ENCODE measurements around the gene SLC2A4.
"Not testable (repeated sequence)": the region's sequence is repeated elsewhere in the genome, so short reads cannot be mapped to it uniquely, and the experiment has no call there.

The SLC2A4 gene

DNA sequence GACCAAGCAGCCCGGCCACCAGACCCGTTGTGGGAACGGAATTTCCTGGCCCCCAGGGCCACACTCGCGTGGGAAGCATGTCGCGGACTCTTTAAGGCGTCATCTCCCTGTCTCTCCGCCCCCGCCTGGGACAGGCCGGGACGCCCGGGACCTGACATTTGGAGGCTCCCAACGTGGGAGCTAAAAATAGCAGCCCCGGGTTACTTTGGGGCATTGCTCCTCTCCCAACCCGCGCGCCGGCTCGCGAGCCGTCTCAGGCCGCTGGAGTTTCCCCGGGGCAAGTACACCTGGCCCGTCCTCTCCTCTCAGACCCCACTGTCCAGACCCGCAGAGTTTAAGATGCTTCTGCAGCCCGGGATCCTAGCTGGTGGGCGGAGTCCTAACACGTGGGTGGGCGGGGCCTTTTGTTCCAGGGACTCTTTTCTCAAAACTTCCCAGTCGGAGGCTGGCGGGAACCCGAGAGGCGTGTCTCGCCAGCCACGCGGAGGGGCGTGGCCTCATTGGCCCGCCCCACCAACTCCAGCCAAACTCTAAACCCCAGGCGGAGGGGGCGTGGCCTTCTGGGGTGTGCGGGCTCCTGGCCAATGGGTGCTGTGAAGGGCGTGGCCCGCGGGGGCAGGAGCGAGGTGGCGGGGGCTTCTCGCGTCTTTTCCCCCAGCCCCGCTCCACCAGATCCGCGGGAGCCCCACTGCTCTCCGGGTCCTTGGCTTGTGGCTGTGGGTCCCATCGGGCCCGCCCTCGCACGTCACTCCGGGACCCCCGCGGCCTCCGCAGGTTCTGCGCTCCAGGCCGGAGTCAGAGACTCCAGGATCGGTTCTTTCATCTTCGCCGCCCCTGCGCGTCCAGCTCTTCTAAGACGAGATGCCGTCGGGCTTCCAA, at the start of gene SLC2A4:
SLC2A4 (plus strand) TSS at position 645 of the 879 bp plus-strand sequence; CDS start at position 862, 217 bp downstream.
- no peak for DNase-seq

DNA sequence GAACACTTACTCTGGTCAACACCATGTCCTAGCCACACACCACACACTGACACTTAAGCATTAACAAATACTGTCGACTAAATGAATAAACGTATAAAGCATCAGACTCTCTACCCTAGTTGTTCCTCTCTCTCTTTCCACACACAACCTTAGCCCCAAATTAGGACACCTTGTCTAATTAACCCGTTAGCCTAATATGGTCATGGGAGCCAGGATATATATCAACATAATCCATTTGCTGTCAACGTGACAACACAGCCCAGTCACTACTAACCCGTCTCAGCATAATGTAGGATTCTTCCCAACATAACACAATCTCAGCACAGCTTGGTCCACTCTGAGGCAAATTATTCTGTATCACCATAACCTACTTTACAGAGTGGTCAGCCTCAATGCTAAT, 49.4 kb upstream of the SLC2A4 start:
- no peak for DNase-seq

GRCh38 chr17:7233701-7234082, 47.8 kb upstream of the SLC2A4 start:
- DNase-seq, result no peak

DNA sequence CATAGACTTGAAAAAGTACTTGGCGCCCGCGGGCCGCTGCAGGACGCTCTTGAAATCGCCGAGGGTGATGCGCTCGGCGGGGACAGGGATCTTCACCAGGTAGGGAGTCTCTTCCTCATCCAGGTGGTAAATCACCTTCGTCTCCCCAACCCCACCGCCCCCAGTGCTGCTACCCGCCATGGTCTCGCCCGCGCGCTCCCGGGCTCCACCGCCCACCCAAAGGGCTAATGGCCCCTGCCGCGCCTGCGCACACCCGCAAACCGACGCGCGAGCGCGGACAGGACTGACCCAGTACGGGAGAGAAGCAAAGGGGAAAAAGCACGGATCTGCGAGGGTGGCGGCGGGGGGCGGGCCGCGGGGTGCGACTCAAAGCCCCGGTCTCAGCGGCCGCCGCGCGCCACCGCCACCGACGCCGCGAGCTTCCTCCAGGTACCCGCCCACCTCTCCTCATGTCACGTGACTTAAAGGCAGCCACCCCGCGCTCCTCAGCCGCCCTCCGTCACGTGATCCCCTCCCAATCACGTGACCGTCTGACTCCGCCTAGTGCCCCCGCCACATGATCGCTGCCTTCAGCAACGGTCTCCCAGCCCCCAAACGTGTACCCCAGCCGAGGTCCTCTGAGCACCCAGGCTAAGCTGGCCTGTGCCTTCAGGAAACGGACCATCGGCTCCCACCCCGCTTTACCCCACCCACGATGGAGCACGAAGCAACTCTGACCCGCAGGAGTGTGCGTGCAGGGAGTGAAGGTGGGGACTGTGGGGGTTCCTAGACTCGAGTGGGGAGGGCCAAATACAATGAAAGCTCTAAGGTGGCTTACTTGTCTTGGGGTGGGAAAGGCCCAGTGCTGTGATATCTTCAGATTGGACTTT, 47.2 kb upstream of the SLC2A4 start, which contains the start of gene DVL2:
DVL2 (minus strand) TSS at position 435 of the 869 bp plus-strand sequence; CDS start at position 180, 255 bp downstream.
- peak; percentile 59 for DNase-seq

- DNase-seq, result no peak
Observed at GRCh38 chr17:7235693-7236665, 45.5 kb upstream of the SLC2A4 start.

DNA sequence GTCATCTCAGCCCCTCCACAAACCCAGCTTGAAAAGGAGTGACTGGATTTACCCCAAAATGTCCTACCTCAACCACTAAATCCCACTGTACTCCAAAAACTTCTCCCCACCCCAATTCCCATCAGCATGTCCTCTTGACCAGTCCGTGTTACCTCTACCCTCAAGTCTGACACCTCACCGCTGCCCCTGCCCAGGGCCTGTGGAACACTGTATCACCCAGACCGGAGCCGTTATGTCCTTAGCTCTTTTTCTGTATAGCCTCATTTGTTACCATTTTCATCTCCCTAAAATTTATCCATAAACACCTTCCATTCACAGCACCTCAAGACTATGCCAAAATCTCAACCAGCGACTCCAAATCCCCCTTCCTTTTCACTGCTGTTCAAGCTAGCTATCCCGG, 44.7 kb upstream of the SLC2A4 start:
- DNase-seq, result no peak

DNA sequence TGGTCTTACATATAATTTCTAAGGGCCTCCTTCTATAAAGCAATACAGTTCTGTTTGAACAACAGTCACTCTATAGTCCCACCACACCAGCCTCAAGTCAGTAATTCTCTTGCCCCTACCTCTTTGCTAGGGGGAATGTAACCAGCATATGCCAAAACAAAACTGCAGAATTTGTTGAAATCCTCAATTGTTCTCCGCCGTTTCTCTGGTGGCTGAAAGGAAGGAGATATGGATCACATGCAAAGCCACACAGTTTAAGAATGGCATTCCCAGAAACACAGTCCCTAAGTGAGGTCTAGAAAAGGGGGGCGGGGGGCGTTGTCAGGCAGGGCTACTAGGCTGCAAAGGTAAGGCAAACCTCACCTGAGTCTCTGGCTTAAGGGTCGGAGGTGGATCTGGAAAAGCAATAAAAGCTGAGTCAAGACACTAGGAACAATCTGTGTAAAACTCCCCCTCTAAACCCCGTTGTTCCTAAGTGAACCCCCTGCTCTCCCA, 44.2 kb upstream of the SLC2A4 start:
- DNase-seq, result no peak

- DNase-seq, result no peak
Observed at GRCh38 chr17:7237761-7238419, 43.6 kb upstream of the SLC2A4 start.

DNA sequence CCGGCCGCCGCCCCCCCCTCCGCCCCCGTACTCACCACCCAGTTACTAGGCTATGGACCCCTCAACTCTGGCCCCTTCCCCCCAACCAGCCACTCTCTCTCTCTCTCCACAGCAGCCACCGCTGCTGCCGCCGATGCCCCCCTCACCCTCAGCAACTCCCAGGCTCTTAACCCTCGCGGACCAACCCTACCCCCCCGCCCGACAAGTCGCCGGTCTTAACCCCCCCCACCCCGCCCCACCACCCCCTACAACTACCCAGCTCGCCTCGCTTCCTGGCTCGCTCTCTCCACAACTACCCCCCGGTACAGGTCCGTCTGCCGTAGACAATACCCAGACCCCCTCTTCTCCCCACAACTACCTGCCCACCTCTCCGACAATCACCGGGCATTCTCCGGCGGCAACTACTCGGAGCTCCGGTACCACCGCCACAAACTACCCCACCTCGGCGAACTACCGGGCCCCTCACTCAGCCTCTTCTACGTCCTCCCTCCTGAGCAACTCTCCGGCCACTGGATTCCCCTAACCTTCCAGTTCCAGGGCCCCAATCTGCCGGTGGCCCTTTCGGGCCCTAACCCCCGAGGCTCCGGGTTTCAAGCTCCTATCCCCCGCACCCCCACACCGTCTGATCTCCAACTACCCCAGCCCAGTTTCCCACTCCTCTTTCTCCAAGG, 43.0 kb upstream of the SLC2A4 start:
- no peak for DNase-seq

- peak; percentile 97 for DNase-seq
Observed at GRCh38 chr17:7239091-7240027, 42.2 kb upstream of the SLC2A4 start, which contains the start of gene PHF23. Gene PHF23 (minus strand): TSS chr17:7239457. CDS start chr17:7239279, 178 bp downstream.

GRCh38 chr17:7240375-7240774, 41.1 kb upstream of the SLC2A4 start:
- DNase-seq, result no peak

DNA sequence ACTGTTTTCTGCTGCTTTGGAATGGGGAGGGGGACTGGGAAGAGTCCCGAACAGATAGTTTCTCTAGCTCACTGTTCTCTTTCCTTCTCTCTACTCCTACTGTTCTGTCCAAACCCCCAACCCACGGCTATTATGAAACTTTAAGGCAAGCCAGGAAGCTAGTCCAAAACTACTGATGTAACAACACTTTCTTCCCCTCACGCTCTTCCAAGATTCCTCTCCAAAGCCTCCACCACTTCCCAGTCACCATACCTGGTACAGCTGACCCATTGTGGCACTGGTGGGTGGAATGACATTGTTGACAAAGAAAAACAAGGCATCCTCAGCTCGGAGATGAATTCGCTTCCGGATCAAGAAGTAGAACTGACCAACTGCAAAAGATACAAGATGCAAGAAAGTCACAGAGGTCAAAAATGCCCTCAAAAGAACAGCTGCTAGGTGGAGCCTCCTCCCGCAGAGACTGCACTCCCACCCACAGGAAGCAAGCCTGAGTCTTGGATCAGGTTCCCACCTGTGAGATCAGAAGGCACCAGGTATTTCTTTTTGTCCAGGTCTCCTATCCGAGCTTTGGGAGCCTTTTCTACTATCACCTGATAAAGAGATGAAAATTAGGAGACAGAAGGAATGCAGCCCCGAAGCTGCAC, 40.3 kb upstream of the SLC2A4 start:
- no peak for DNase-seq

DNA sequence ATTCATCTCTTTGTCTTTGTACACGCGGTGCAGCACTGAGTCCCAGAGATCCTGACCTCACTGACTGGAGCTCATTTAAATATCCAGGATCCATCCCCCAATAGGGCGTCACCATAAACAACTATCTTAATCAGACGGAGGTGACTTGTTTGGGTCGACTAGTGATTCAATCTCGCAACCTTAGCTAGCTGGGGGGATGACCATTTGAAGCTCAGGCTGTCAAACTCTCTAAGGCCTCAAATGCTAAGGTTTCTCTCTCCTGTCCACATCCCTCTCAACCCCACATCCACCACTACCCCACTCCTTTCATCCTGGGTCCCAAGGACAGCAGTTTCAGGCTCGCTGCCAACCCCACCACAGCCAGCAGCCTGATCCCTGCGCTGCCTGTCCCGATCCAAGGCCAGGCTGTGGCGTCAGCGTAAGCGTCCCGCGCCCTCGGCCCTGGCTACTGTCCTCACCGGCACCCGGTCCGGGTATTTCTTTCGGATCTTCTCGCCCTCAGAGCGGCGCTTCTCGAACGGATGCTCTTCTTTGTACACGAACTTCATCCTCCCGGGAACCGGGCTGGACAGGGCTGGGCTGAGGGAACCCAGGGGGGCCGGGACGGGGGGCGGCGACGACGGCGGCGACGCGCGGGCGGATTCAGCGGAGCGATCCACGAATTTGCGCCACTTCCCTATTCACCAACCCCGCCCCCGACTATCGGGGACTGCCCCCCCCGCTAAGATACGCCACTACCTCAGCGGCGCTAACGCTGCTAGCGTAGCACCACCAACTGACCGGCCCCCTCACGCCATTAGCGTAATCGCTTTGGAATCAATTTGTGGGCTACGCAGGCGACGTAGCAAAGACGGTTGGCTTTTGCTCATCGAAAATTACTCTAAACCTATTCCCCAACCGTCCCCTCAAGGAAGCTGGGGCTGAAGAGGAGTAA, 39.5 kb upstream of the SLC2A4 start, which contains the start of gene GABARAP:
GABARAP (minus strand) TSS at position 667 of the 934 bp plus-strand sequence; CDS start at position 548, 119 bp downstream.
- peak; percentile 63 for DNase-seq

- peak; percentile 81 for DNase-seq
Observed at GRCh38 chr17:7242717-7243452, 38.6 kb upstream of the SLC2A4 start.

DNA sequence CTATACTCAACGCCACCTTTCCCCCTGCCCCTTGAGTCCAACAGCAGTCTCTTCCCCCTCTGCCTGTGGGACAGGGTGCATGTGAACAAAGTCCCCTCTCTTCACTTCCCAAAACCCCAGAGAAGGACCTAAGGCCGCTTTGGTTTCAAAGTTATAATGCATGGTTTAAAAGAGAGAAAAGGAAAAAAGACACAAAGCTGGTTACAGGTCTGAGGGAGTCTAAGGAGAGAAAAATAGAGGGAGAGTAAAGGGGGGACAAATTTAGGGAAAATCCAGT, 38.1 kb upstream of the SLC2A4 start:
- DNase-seq, result no peak

DNA sequence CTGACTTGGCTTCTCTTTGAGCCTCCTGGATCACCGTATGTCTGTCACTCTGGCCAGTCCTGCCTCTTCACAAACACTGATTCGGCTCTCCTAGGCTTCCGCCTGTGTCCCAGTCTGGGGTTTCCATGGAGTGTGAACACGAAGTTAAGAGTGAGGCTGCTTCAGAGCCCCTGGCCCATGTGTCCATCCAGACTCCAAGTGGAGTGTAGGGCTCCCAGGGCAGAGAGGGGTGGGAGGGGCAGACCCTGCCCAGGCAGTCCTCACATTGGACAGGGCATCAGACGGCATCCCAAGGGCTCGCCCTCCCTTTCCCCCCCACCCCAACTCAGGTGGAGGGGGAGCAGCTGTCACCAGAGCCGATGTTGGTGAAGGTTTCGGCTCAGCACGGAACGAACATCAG, 37.7 kb upstream of the SLC2A4 start:
- DNase-seq, result not testable (repeated sequence)

- no peak for DNase-seq
Observed at GRCh38 chr17:7246779-7247178, 34.7 kb upstream of the SLC2A4 start.
